Peyer's patch (tissue), 4 donors: Measurements from ENCODE around the gene SIPA1L3. TPM values are rescaled to one million over a fixed set of nuclear protein-coding genes. Genes with fewer than 3 reads are reported as not detected.
A peak's percentile ranks its signal among the peaks of the same experiment; 100 is the strongest.
"Not testable (repeated sequence)": the region's sequence is repeated elsewhere in the genome, so short reads cannot be mapped to it uniquely, and the experiment has no call there.

Source experiments
- DNase-seq, 3 donors: peaks; one replicate each; pipeline ENCODE4 v3.0.0-alpha.2; 2017 to 2019
- H3K27ac ChIP-seq, 4 donors: fragments of 200-600 bp; sonication (generic); one replicate each; pipeline ENCODE4 v1.5.1; 2016 to 2019
- H3K27me3 ChIP-seq, 2 donors: fragments of 200-600 bp; sonication (generic); one replicate each; pipeline ENCODE4 v1.5.1; 2019
- H3K36me3 ChIP-seq, 3 donors: fragments of 200-600 bp; sonication (generic); one replicate each; pipeline ENCODE4 v1.5.1; 2016 to 2019
- H3K4me1 ChIP-seq, 4 donors: fragments of 200-600 bp; sonication (generic); one replicate each; pipeline ENCODE4 v1.5.1; 2016 to 2019
- H3K4me3 ChIP-seq, 4 donors: fragments of 200-600 bp; sonication (generic); 1 replicate in 3 of 4; 2 replicates in 1 of 4; pipeline ENCODE4 v1.5.1; 2016 to 2019; ENCODE audit warnings: mild to moderate bottlenecking in 1 of 4
- H3K9me3 ChIP-seq, 4 donors: fragments of 200-600 bp; sonication (generic); one replicate each; pipeline ENCODE4 v1.5.1; 2016 to 2019; ENCODE audit warnings: mild to moderate bottlenecking in 1 of 4
- POLR2A ChIP-seq, 2 donors: fragments of 450-650 bp; IDR thresholded peaks; one replicate each; pipeline ENCODE4 v1.5.1; 2017; ENCODE audit warnings: antibody characterized with exemption in 2 of 2, mild to moderate bottlenecking in 2 of 2, moderate library complexity in 2 of 2
- total RNA-seq, 4 donors: library from RNA; depleted of rRNA; stranded (reverse); fragments of >200 nt; gene quantifications; one replicate each; pipeline ENCODE4 v1.1.0, GENCODE V29; 2016
- TF ChIP-seq, protein P1 (sequence below), 6 experiments: fragments of 450-650 bp in 4 of 6; fragments of 200-600 bp in 2 of 6; sonication (generic) in 1 of 6; IDR thresholded peaks; one replicate each; pipeline ENCODE4 v1.5.1; 2017 to 2019; ENCODE audit warnings: antibody characterized with exemption in 6 of 6, mild to moderate bottlenecking in 3 of 6, moderate library complexity in 1 of 6

SIPA1L3 gene, protein sequence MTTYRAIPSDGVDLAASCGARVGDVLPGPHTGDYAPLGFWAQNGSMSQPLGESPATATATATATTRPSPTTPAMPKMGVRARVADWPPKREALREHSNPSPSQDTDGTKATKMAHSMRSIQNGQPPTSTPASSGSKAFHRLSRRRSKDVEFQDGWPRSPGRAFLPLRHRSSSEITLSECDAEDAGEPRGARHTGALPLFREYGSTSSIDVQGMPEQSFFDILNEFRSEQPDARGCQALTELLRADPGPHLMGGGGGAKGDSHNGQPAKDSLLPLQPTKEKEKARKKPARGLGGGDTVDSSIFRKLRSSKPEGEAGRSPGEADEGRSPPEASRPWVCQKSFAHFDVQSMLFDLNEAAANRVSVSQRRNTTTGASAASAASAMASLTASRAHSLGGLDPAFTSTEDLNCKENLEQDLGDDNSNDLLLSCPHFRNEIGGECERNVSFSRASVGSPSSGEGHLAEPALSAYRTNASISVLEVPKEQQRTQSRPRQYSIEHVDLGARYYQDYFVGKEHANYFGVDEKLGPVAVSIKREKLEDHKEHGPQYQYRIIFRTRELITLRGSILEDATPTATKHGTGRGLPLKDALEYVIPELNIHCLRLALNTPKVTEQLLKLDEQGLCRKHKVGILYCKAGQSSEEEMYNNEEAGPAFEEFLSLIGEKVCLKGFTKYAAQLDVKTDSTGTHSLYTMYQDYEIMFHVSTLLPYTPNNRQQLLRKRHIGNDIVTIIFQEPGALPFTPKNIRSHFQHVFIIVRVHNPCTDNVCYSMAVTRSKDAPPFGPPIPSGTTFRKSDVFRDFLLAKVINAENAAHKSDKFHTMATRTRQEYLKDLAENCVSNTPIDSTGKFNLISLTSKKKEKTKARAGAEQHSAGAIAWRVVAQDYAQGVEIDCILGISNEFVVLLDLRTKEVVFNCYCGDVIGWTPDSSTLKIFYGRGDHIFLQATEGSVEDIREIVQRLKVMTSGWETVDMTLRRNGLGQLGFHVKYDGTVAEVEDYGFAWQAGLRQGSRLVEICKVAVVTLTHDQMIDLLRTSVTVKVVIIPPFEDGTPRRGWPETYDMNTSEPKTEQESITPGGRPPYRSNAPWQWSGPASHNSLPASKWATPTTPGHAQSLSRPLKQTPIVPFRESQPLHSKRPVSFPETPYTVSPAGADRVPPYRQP (N-terminal part only)
- 100 to 1,000 TPM in 3 of 4 donors, 10 to 100 TPM in 1; 63.5 to 304 (median 264) TPM for total RNA-seq

DNA sequence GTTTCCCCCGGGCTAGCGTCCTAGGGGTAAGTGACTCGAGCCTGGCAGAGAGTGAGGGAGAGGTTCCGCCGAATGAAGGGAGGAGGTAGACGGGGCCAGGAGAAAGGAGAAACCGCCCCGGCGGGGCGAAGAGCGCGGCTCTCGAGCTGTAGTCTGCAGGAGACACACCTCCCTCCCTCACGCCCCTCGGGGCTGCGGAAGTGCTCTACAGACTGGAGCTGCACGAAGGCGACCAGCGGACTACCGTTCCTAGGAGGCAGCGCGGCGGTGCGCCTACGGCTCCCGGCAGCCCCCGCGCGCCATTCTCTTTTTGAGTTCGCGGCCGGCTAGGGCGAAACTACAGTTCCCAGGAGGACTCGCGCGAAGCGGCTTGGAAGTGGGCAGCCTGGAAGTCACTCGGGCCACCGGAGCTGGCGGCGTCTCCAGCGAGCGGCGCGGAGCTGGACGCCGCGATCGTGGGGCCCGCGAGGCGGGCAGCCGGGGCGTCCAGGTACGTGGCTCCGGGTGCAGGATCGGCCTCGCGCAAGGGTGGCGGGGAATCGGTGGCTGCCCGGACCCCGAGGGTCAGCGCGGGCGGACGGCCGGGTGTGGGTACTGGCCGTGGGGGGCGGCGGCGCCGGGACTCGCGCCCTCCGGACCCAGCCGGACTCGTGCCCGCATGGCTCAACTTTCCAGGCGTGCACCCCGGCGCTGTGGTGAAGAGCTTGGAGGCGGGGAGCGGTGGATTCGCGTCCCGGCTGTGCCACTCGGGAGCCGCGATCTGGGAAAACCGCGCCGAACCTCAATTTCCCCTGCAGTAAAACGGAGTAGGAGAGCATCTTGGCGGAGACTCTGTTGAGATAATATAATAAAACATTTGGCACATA lies at the start of gene SIPA1L3:
TSS of gene SIPA1L3 (plus strand) at position 340 of the 866 bp plus-strand sequence. CDS start 174,358 bp downstream, outside the sequence.
- Histone ChIP-seq H3K4me3 (peak within 1 kb of the TSS; percentile 84 to 100 (median 88)), H3K27ac (peak within 1 kb of the TSS; percentile 70 to 97 (median 74))
- TF ChIP-seq, protein P1, sequence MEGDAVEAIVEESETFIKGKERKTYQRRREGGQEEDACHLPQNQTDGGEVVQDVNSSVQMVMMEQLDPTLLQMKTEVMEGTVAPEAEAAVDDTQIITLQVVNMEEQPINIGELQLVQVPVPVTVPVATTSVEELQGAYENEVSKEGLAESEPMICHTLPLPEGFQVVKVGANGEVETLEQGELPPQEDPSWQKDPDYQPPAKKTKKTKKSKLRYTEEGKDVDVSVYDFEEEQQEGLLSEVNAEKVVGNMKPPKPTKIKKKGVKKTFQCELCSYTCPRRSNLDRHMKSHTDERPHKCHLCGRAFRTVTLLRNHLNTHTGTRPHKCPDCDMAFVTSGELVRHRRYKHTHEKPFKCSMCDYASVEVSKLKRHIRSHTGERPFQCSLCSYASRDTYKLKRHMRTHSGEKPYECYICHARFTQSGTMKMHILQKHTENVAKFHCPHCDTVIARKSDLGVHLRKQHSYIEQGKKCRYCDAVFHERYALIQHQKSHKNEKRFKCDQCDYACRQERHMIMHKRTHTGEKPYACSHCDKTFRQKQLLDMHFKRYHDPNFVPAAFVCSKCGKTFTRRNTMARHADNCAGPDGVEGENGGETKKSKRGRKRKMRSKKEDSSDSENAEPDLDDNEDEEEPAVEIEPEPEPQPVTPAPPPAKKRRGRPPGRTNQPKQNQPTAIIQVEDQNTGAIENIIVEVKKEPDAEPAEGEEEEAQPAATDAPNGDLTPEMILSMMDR (IDR thresholded peaks at IDR 0.05) = peak in 1 of 6 experiments; percentile 5
- TF ChIP-seq POLR2A (IDR thresholded peaks at IDR 0.05) = peak; percentile 40 to 68

DNA sequence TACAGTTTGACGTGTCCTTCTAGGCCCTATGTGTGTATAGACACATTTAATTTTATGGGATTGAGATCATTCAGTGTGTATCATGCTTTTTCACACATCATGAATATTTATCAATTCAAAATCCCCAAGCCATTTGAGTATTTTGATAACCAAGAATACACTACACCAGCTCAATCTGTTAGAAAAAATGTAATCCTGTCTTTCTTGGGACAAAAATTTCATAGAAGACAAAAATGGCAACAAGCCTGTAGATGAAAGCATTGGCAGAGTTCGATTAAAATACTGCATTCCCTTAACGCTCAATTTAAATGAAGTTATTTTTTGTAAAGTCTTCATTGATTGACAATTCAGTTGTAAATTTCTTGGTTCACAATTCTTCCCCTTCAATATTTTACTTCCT lies 42.5 kb upstream of the SIPA1L3 start:
- no peak for TF ChIP-seq POLR2A (IDR thresholded peaks at IDR 0.05)
- TF ChIP-seq, protein P1 (IDR thresholded peaks at IDR 0.05) = no peak
- no peaks in the 10 kb centered on the region for H3K4me1 ChIP-seq
- no peak for DNase-seq
- no peak overlapping the region for H3K27ac ChIP-seq
- H3K9me3 ChIP-seq = no peaks in the 10 kb centered on the region
- H3K27me3 ChIP-seq = no peaks in the 10 kb centered on the region
- no peaks in the 10 kb centered on the region for H3K36me3 ChIP-seq
- no peak overlapping the region for H3K4me3 ChIP-seq

More for the DNA sequence above, at the start of gene SIPA1L3:
- DNase-seq = peak; percentile 96 to 98 (median 97)
- Histone ChIP-seq H3K27me3 (no peaks in the 10 kb centered on the region), H3K9me3 (no peaks in the 10 kb centered on the region), H3K36me3 (no peaks in the 10 kb centered on the region), H3K4me1 (peaks cover 4 to 13% (median 7%) of the 10 kb centered on the region in 4 donors)

DNA sequence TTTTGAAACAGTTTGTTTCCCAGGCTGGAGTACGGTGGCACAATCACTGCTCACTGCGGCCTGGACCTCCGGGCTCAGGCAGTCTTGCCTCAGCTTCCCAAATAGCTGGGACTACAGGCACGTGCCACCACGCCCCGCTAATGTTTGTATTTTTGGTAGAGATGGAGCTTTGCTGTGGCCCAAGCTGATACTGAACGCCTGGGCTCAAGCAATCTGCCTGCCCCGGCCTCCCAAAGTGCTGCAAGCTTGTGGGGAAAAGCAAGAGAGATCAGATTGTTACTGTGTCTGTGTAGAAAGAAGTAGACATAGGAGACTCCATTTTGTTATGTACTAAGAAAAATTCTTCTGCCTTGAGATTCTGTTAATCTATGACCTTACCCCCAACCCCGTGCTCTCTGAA lies 41.1 kb upstream of the SIPA1L3 start:
- not testable (repeated sequence) for H3K4me3 ChIP-seq, H3K9me3 ChIP-seq, H3K27me3 ChIP-seq, DNase-seq, H3K27ac ChIP-seq, H3K36me3 ChIP-seq, H3K4me1 ChIP-seq

DNA sequence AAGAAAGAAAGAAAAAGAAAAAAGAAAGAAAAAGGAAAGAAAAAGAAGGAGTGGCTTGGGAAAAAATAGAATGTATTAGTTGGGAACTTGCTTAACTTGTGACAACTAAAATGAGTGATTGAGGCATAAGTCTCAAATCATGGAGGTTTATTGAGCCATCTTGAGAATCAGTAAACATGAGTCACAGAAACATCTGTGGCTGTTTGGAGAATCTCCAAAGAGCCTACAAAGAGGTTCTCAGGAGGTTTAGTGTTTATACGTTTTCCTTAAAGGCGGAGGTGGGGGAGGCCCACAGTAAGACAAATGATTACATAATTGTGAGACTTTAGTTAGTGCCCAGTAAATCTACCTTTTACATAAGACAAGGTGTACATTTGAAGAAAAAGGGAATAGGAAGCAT lies 39.2 kb upstream of the SIPA1L3 start:
- DNase-seq = no peak
- no peaks in the 10 kb centered on the region for H3K4me1 ChIP-seq
- H3K9me3 ChIP-seq = no peaks in the 10 kb centered on the region
- H3K4me3 ChIP-seq = no peak overlapping the region
- H3K36me3 ChIP-seq = no peaks in the 10 kb centered on the region
- H3K27ac ChIP-seq = no peak overlapping the region
- no peaks in the 10 kb centered on the region for H3K27me3 ChIP-seq
- TF ChIP-seq POLR2A (IDR thresholded peaks at IDR 0.05) = no peak
- TF ChIP-seq, protein P1 (IDR thresholded peaks at IDR 0.05) = no peak

DNA sequence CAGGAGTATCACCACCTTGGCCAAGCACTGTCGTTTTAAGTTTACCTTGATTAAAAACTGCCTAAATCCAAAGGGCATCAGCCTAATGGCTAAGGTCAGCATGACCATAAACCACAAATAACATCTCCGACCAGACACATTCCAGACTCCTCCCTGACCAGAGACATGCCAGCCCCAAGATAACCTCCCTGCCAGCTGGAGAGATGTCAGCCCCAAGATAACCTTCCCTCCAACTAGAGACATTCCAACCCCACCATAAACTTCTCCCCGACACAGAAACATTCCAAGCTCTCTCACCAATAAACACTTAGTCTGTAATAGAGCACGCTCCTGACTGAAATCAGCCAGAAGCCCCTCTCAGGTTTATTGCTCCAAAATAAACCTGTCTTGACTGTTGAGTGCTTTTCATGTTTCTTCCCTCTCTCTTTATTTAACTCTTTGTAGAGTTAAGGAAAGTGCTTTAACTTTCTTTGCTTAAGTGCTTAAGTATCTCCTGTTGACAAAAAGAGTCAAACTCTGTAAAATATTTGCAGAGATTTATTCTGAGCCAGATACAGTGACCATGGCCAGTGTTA lies 37.2 kb upstream of the SIPA1L3 start:
- DNase-seq = no peak
- no peaks in the 10 kb centered on the region for H3K4me1 ChIP-seq
- TF ChIP-seq, protein P1 (IDR thresholded peaks at IDR 0.05) = no peak
- TF ChIP-seq POLR2A (IDR thresholded peaks at IDR 0.05) = no peak

More for the DNA sequence above, 37.2 kb upstream of the SIPA1L3 start:
- Histone ChIP-seq H3K27ac (no peak overlapping the region), H3K4me3 (no peak overlapping the region), H3K27me3 (no peaks in the 10 kb centered on the region), H3K36me3 (no peaks in the 10 kb centered on the region), H3K9me3 (no peaks in the 10 kb centered on the region)
